ENCODE results near the gene PTPRM. TPM values are rescaled to one million over a fixed set of nuclear protein-coding genes. Genes with fewer than 3 reads are reported as not detected.

The PTPRM gene
- total RNA-seq, 4 donors from 2014 or later: 62.7 to 94.0 (median 76.0) TPM

- Histone ChIP-seq H3K9me3 (no peaks in the 10 kb centered on the region), H3K4me1 (peaks cover 44 to 55% (median 45%) of the 10 kb centered on the region in 4 donors), H3K4me3 (no peak overlapping the region), H3K27me3 (no peaks in the 10 kb centered on the region), H3K36me3 (no peaks in the 10 kb centered on the region), H3K27ac (replicated peaks in 1 of 4) (peak overlapping the region in 1 of 4 donors; percentile 22)
- TF ChIP-seq POLR2AphosphoS5 (IDR thresholded peaks at IDR 0.05) (no peak), EP300 (IDR thresholded peaks at IDR 0.05) (no peak), POLR2A (IDR thresholded peaks at IDR 0.05; ENCODE audit: low read depth) (no peak)
- TF ChIP-seq, protein P1, sequence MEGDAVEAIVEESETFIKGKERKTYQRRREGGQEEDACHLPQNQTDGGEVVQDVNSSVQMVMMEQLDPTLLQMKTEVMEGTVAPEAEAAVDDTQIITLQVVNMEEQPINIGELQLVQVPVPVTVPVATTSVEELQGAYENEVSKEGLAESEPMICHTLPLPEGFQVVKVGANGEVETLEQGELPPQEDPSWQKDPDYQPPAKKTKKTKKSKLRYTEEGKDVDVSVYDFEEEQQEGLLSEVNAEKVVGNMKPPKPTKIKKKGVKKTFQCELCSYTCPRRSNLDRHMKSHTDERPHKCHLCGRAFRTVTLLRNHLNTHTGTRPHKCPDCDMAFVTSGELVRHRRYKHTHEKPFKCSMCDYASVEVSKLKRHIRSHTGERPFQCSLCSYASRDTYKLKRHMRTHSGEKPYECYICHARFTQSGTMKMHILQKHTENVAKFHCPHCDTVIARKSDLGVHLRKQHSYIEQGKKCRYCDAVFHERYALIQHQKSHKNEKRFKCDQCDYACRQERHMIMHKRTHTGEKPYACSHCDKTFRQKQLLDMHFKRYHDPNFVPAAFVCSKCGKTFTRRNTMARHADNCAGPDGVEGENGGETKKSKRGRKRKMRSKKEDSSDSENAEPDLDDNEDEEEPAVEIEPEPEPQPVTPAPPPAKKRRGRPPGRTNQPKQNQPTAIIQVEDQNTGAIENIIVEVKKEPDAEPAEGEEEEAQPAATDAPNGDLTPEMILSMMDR (IDR thresholded peaks at IDR 0.05): no peak
- intact Hi-C loops (cut with DNase I): loop anchor here (10.0 kb wide), 1 partner anchor 174 kb away; no protein-coding TSS in a partner anchor
- 37% methylated on average over 2 of the region's 2 CpGs for WGBS
- DNase-seq (ENCODE audit: extremely low spot score): no peak
Measured at GRCh38 chr18:7749008-7749405, 181.9 kb downstream of the PTPRM start.

GRCh38 chr18:7749510-7749981 is 182.4 kb downstream of the PTPRM start:
- Histone ChIP-seq H3K27ac (replicated peaks in 1 of 4) (peak overlapping the region in 1 of 4 donors; percentile 22), H3K4me1 (peaks cover 48 to 60% (median 49%) of the 10 kb centered on the region in 4 donors), H3K27me3 (no peaks in the 10 kb centered on the region), H3K36me3 (no peaks in the 10 kb centered on the region), H3K9me3 (no peaks in the 10 kb centered on the region), H3K4me3 (no peak overlapping the region)
- 37% methylated on average over 2 of the region's 2 CpGs for WGBS
- no peak for DNase-seq (ENCODE audit: extremely low spot score)
- intact Hi-C loops (cut with DNase I): loop anchor here (10.0 kb wide), 1 partner anchor 175 kb away; no protein-coding TSS in a partner anchor
- no peak for TF ChIP-seq EP300 (IDR thresholded peaks at IDR 0.05)
- no peak for TF ChIP-seq POLR2A (IDR thresholded peaks at IDR 0.05; ENCODE audit: low read depth)

DNA sequence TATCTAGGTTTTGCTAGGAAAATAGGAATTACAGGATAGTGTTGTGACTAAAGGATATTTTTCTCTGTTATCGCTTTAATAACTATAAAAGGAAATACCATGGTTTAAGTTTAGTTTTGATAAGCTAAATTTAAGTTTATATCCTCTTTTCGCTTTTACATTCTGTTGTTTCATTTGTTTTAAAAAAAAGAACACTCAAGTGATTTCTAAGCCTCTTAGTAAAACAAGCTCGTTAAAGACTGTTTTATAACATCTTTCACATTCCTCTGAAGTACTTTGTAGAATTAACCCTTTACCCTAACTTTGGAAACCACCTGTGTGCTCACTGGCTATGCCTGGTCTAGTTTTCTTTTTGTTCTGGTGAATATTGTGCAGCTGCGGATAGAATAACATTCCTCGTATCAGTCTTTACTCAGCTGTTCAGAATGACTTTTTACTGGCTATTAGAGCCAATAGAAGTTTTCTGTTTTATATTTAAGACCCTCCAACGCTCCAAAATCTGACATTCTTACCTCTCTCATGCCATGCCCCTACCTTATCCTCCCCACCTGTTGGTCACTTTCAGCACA is 183.1 kb downstream of the PTPRM start:
- intact Hi-C loops (cut with DNase I): loop anchor here (10.0 kb wide), 1 partner anchor 475 kb away; no protein-coding TSS in a partner anchor
- DNase-seq (ENCODE audit: extremely low spot score): no peak
- no peaks in the 10 kb centered on the region for H3K9me3 ChIP-seq
- H3K4me1 ChIP-seq: peaks cover 54 to 67% (median 56%) of the 10 kb centered on the region in 4 donors
- H3K27ac ChIP-seq (replicated peaks in 1 of 4): no peak overlapping the region
- H3K36me3 ChIP-seq: no peaks in the 10 kb centered on the region
- WGBS: 54% methylated on average over 6 of the region's 6 CpGs
- no peaks in the 10 kb centered on the region for H3K27me3 ChIP-seq
- TF ChIP-seq, protein P1 (IDR thresholded peaks at IDR 0.05): no peak
- TF ChIP-seq EP300 (IDR thresholded peaks at IDR 0.05): no peak
- no peak for TF ChIP-seq POLR2A (IDR thresholded peaks at IDR 0.05; ENCODE audit: low read depth)
- TF ChIP-seq POLR2AphosphoS5 (IDR thresholded peaks at IDR 0.05): no peak
- no peak overlapping the region for H3K4me3 ChIP-seq

DNA sequence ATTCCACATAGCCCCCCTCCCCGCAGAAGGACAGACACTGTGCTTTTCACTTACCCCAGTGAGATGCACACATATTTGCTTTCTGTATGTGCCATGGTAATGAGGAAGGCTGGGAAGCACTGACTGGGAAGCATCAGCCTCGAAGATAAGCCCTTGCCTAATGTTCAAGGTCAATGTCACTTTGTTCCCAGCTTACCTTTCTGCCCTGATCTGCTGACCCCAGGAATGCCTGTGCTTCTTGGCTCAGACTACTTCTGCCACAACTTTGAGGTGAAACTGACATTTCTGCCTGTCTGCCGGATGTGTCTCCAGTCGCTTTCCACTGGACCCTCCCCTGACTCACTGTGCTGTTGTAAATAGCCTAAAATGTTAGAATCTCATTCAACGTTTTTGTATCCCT is 183.8 kb downstream of the PTPRM start:
- no peaks in the 10 kb centered on the region for H3K9me3 ChIP-seq
- intact Hi-C loops (cut with DNase I): loop anchor here (10.0 kb wide), 1 partner anchor 476 kb away; no protein-coding TSS in a partner anchor
- no peak overlapping the region for H3K4me3 ChIP-seq
- H3K36me3 ChIP-seq: no peaks in the 10 kb centered on the region
- WGBS: 90% methylated on average over 5 of the region's 5 CpGs
- no peak for DNase-seq (ENCODE audit: extremely low spot score)
- no peak for TF ChIP-seq EP300 (IDR thresholded peaks at IDR 0.05)
- TF ChIP-seq, protein P1 (IDR thresholded peaks at IDR 0.05): no peak
- no peak for TF ChIP-seq POLR2A (IDR thresholded peaks at IDR 0.05; ENCODE audit: low read depth)
- no peak for TF ChIP-seq POLR2AphosphoS5 (IDR thresholded peaks at IDR 0.05)
- H3K27me3 ChIP-seq: no peaks in the 10 kb centered on the region
- H3K4me1 ChIP-seq: peaks cover 62 to 74% (median 64%) of the 10 kb centered on the region in 4 donors
- H3K27ac ChIP-seq (replicated peaks in 1 of 4): no peak overlapping the region

GRCh38 chr18:7754258-7754657 is 187.1 kb downstream of the PTPRM start:
- H3K4me1 ChIP-seq: peaks cover 47 to 60% (median 54%) of the 10 kb centered on the region in 4 donors
- peak overlapping the region in 1 of 4 donors; percentile 6 for H3K27ac ChIP-seq (replicated peaks in 1 of 4)
- no peaks in the 10 kb centered on the region for H3K27me3 ChIP-seq
- 100% methylated on average over 1 of the region's 1 CpG for WGBS
- TF ChIP-seq POLR2AphosphoS5 (IDR thresholded peaks at IDR 0.05) (no peak), POLR2A (IDR thresholded peaks at IDR 0.05; ENCODE audit: low read depth) (no peak), EP300 (IDR thresholded peaks at IDR 0.05) (no peak)
- TF ChIP-seq, protein P1 (IDR thresholded peaks at IDR 0.05): no peak
- DNase-seq (ENCODE audit: extremely low spot score): no peak
- H3K4me3 ChIP-seq: no peak overlapping the region
- no peaks in the 10 kb centered on the region for H3K9me3 ChIP-seq
- no peaks in the 10 kb centered on the region for H3K36me3 ChIP-seq
- intact Hi-C loops (cut with DNase I): loop anchor here (10.0 kb wide), 1 partner anchor 479 kb away; no protein-coding TSS in a partner anchor

Measured in esophagus muscularis mucosa (tissue), 4 donors.